GM12873 (cell line): Measurements from ENCODE around the gene STAT4.

ENCODE experiments used
- TF ChIP-seq, protein P1 (sequence below): IDR thresholded peaks from 2 replicates; pipeline ENCODE4 v1.5.1; 2012; ENCODE audit warnings: low read depth, mild to moderate bottlenecking, moderate library complexity, low read length, control low read depth; ENCODE audit not compliant: insufficient read depth; ENCODE audit errors: missing control alignments

STAT4 gene, protein sequence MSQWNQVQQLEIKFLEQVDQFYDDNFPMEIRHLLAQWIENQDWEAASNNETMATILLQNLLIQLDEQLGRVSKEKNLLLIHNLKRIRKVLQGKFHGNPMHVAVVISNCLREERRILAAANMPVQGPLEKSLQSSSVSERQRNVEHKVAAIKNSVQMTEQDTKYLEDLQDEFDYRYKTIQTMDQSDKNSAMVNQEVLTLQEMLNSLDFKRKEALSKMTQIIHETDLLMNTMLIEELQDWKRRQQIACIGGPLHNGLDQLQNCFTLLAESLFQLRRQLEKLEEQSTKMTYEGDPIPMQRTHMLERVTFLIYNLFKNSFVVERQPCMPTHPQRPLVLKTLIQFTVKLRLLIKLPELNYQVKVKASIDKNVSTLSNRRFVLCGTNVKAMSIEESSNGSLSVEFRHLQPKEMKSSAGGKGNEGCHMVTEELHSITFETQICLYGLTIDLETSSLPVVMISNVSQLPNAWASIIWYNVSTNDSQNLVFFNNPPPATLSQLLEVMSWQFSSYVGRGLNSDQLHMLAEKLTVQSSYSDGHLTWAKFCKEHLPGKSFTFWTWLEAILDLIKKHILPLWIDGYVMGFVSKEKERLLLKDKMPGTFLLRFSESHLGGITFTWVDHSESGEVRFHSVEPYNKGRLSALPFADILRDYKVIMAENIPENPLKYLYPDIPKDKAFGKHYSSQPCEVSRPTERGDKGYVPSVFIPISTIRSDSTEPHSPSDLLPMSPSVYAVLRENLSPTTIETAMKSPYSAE

DNA sequence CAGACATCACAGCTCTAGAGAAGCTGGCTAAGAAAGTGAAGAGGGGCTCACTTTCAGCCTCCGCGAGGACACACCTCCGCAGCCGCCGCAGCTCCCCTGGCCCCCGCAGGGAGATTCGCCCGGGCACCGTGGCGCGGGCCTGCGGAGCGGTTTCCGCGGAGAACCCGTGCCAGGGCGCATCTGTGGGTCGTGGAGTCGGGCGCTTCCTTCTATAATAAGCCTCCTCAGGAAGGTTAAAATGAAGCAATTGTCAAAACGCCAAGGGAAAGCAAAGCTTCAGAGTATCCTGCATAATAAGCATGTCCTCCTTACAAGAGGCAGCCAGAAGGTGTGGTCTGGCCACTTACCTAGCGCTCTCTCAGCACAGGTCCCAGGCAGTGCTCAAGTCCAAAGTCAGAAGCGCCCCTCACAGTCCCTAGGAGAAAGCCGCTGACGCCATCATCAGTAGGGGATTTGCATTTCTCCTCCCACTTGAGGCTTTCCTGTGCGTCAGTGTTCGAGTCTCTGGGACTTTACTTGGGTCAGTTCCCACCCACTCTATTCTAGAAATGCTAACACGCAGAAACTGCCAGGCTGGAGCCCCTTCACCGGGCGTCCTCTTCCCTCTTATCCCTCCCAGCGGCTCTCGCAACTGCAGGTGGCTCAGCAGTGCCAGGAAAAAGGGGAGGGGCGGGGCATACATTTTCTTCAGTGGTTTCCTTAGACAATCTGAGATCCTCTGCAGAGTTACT is at the start of gene STAT4:
STAT4 (minus strand) TSS at position 395 of the 731 bp plus-strand sequence. CDS start 2,791 bp downstream, outside the sequence.
- TF ChIP-seq, protein P1, sequence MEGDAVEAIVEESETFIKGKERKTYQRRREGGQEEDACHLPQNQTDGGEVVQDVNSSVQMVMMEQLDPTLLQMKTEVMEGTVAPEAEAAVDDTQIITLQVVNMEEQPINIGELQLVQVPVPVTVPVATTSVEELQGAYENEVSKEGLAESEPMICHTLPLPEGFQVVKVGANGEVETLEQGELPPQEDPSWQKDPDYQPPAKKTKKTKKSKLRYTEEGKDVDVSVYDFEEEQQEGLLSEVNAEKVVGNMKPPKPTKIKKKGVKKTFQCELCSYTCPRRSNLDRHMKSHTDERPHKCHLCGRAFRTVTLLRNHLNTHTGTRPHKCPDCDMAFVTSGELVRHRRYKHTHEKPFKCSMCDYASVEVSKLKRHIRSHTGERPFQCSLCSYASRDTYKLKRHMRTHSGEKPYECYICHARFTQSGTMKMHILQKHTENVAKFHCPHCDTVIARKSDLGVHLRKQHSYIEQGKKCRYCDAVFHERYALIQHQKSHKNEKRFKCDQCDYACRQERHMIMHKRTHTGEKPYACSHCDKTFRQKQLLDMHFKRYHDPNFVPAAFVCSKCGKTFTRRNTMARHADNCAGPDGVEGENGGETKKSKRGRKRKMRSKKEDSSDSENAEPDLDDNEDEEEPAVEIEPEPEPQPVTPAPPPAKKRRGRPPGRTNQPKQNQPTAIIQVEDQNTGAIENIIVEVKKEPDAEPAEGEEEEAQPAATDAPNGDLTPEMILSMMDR = no peak

DNA sequence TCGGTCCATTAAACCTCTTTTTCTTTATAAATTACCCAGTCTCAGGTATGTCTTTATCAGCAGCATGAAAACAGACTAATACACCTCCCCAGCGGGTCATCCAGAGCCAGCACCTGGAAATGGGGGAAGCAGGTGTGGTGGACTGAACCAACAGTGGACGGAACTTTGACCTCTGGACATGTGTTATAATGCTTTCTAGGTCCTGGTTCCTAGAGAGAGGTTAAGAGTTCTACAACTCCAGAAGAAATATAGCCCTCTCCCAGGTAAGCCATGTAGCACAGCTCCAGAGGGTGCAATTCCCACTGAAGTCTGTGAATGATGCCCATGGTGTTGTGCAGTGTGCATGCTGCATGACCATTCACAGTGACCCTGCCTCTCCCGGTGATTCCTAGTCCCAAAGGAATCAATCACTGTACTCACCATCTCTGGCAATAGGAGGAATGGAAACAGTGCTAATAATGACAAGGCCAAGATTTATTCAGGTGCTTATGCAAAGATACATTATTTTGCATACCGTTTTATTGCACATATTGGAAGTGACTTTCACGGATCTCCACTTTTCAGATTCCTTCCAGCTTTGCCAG is 49.2 kb upstream of the STAT4 start:
- TF ChIP-seq, protein P1 = no peak

DNA sequence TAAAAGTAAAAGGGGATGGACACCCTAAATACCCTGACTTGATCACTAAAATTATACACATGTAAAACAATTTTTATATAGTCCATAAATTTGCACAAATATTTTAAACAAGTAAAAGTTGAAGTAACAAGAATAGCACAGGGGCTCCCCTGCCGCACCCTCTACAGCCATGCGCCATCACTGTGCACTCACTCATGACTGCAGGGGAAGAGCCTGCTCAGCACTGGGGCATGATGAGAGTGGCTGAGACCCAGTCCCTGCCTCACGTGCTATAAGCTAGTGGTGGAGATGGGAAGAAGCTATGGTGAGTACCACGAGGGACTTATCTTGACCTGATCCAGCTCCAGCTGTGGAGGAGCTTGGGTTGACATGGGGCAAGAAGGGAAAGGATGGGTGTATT is 47.5 kb upstream of the STAT4 start:
- TF ChIP-seq, protein P1 = no peak

DNA sequence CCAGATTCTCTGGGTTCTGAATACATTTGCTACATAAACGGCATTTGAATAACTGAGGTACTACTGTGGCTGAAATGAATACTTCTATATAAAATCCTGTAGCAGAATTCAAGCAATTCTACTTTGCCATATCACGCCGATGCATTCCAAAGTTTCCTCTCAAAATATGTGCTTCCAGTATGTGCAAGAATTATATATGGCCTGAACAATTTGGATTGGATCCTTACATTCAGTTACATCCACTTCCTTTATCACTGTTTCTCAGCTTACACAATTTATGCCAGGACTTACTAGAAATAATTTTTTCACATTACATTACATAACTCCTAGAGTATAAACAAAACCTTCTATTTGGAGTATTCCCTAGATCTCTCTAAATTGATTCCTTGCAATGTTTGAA is 46.3 kb upstream of the STAT4 start:
- TF ChIP-seq, protein P1 = no peak

DNA sequence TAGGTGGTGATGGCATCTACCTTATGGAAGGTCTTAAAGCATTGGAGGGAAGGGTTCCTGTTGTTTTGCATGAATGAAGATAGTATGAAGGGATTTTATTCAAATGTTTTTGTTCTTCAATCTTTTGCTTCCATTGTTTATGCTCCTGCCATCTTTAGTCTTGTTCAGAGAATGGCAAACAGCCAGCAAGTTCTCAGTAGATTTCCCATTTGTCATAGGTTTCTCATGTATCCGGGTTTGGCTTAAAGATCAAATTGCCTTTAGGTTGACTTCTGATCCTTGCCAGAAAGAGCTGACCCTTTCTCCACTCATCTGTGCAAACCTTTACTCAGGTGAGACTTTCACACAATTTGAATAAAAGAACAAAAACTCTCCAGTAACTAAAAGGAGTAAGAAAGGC is 44.2 kb upstream of the STAT4 start:
- TF ChIP-seq, protein P1 = no peak

DNA sequence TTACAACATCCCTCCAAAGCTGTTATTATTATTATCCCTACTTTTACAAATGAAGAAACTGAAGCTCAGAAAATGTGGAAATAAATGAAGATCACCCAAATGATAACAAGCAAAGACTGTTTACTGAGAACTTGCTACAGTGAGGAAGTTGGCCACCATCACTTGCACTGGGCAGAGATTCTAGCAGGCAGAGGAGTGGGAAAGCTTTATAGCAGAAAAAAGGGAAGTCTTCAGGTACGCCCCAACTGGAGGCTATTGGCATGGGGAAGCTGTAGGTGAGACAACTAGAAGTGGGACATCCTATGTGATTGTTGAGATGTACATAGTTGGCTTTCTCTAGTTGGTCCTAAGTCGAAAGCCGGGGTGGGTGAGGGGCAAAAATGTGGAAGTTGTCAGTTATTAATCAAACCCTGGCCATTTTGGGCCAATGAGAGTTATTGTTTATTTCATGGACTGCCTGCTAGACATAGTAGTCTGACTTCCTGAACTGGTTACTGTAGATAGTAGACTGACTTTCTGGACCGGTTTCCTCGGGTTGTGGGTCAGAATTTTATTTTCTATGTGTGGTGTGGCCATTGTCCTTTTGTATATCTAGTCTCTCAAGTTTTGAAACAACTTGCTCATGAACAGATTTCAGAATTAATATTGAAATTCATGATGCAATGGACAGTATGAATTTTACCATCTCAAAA is 40.2 kb upstream of the STAT4 start:
- TF ChIP-seq, protein P1 = no peak
